AG04450 (cell line): ENCODE measurements around the gene SLC48A1. TPM values are rescaled to one million over a fixed set of nuclear protein-coding genes. Genes with fewer than 3 reads are reported as not detected.

Experiments used
- CTCF ChIA-PET: fragments of 300-600, 350-600 bp; formaldehyde crosslinking; extraction: SDS; loops from one replicate; lab custom pipeline; 2022; ENCODE audit warnings: antibody characterized with exemption, inconsistent platforms; lab: Charles Lee
- POLR2A ChIA-PET: fragments of 350-600 bp; formaldehyde crosslinking; extraction: SDS; loops from one replicate; lab custom pipeline; 2021; ENCODE audit warnings: antibody characterized with exemption, inconsistent platforms; lab: Yijun Ruan, JAX
- DNase-seq: peaks from one replicate; pipeline ENCODE4 v3.0.0-alpha.2; 2011; ENCODE audit warnings: low read depth, low spot score
- H3K27ac ChIP-seq: one replicate; pipeline ENCODE4 v1.5.1; 2012; ENCODE audit warnings: low read depth, low read length, control low read depth
- H3K27me3 ChIP-seq: one replicate; pipeline ENCODE4 v1.6.0; 2012; ENCODE audit warnings: low read length; ENCODE audit not compliant: control insufficient read depth, insufficient read depth
- H3K4me3 ChIP-seq: 2 replicates; pipeline ENCODE4 v1.5.1; 2011; ENCODE audit warnings: mild to moderate bottlenecking, low read depth, low read length, control low read depth
- H3K9me3 ChIP-seq: 2 replicates; pipeline ENCODE4 v1.5.1; 2012; ENCODE audit warnings: low read length; ENCODE audit not compliant: control insufficient read depth, insufficient read depth
- CTCF ChIP-seq: IDR thresholded peaks from 2 replicates; pipeline ENCODE4 v1.5.1; 2011; ENCODE audit warnings: low read depth, low read length, control low read depth, inconsistent platforms
- polyA plus RNA-seq: library from polyadenylated mRNA; depleted of rRNA; stranded (reverse); fragments of >200 nt; gene quantifications from 2 replicates; pipeline ENCODE4 v1.2.3, GENCODE V29; 2011

Gene SLC48A1
- polyA plus RNA-seq, 1 experiment: 7.8 TPM

- Histone ChIP-seq H3K27me3 (peaks cover 36% of the 10 kb centered on the region), H3K27ac (no peak overlapping the region), H3K9me3 (no peaks in the 10 kb centered on the region), H3K4me3 (no peak overlapping the region)
- DNase-seq: no peak
- TF ChIP-seq CTCF: no peak
- ChIA-PET POLR2A (no interaction called here), CTCF (interaction anchor here (0.7 to 5.3 kb wide), 6 partner anchors 12 to 96 kb away, joined by 3 to 116 read pairs (median 77); partner anchors contain the start of gene RAPGEF3)
Measured at GRCh38 chr12:47744778-47745436, 28.1 kb upstream of the SLC48A1 start.

DNA sequence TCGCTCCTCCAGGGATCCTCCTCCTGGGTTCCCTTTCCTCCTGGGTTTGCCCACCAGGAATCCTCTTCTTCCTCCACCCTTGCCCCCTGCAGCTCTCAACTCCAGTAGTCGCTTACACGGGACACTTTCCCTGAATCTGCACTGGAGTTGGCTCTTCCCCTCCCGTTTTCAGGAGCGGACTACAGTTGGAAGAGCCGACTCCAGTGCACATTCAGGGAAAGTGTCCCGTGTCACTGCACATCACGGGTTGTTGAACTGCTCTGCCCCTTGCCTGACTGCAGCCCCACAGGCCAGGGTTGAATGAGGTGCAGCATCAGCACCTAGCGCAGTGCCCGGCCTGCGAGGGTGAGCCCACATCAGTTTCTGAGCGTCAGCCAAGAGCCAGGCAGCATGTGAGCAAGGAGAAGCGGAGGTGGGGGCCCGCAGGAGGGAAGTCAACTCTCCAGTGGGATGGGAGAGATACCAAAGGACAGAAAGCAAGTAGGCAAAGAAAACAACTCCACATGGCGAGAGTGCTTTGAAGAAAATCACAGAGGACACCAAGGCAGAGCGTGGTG, 27.5 kb upstream of the SLC48A1 start:
- no peak overlapping the region for H3K27ac ChIP-seq
- H3K27me3 ChIP-seq: peaks cover 36% of the 10 kb centered on the region
- H3K4me3 ChIP-seq: no peak overlapping the region
- no peak for DNase-seq
- H3K9me3 ChIP-seq: no peaks in the 10 kb centered on the region
- ChIA-PET POLR2A (no interaction called here), CTCF (interaction anchor here (4.8 to 5.3 kb wide), 3 partner anchors 12 to 92 kb away, joined by 76 to 116 read pairs (median 78); partner anchors contain the start of gene RAPGEF3)
- TF ChIP-seq CTCF: no peak

DNA sequence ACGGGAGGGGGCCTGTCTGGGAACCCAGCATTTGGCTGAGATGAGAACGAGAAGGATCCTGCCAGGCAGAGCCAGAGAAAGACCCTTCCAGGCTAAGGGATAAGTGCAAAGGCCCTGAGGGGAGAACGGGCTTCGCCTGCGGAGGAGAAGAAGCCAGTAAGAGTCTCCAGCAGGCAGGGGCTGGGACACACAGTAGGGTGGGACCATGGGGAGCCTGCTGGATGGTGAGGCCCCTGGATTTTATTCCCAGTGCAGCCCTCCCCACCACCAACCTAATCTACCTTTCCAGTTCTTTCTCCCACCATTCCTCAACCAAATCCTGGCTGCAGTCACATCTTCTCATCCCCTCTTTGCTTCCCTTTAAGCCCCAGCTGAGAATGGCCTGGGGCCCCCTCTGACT, 27.0 kb upstream of the SLC48A1 start:
- Histone ChIP-seq H3K9me3 (no peaks in the 10 kb centered on the region), H3K27ac (no peak overlapping the region), H3K27me3 (peaks cover 36% of the 10 kb centered on the region), H3K4me3 (no peak overlapping the region)
- ChIA-PET CTCF (interaction anchor here (1.1 kb wide), 1 partner anchor 21 kb away, joined by 3 read pairs; no protein-coding TSS in a partner anchor), POLR2A (no interaction called here)
- no peak for TF ChIP-seq CTCF
- no peak for DNase-seq

DNA sequence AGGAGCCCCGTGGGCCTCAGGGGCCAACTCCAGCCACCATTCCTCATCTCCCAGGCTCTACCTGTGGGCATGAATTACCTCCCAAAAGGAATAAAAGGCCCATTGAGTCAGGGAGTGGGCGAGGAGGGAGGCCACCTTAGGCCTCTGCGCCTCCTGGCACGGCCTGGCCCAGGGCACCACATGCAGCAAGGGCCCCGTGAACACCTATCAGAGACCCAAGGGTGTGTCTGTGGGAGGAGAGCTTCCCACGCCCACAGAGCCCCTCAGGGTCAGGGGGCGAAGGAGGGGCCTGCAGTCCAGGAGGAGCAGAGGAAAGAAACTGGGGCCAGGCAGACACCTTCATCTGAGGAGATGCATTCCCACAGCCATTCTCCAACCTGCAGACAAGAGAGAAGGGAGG, 26.5 kb upstream of the SLC48A1 start:
- no peak for TF ChIP-seq CTCF

DNA sequence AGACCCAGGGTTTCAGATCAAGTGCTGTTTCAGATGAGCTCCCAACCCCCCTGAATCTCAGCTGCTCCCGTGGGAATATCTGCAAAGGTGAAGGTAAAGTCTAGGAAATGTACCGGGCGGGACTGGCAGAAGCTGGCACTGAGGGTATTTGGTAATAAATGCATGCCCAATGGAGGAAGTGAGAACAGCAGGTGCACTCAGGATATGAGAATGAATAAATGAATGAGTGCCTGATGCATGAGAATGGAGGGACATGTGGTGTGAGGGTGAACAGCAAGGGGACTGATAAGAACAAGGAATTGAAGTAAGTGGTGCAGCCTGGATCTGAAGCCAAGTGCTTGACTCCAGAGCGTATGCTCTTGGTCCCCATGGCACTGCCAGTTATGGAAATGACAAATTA, 25.9 kb upstream of the SLC48A1 start:
- POLR2A ChIA-PET: no interaction called here
- no peak for DNase-seq
- Histone ChIP-seq H3K27me3 (peaks cover 36% of the 10 kb centered on the region), H3K27ac (no peak overlapping the region), H3K9me3 (no peaks in the 10 kb centered on the region), H3K4me3 (no peak overlapping the region)
- CTCF ChIA-PET: interaction anchor here (1.1 kb wide), 1 partner anchor 20 kb away, joined by 3 read pairs; no protein-coding TSS in a partner anchor
- no peak for TF ChIP-seq CTCF

More for the DNA sequence above, 26.5 kb upstream of the SLC48A1 start:
- H3K4me3 ChIP-seq: no peak overlapping the region
- no peaks in the 10 kb centered on the region for H3K9me3 ChIP-seq
- ChIA-PET CTCF (interaction anchor here (1.1 kb wide), 1 partner anchor 21 kb away, joined by 3 read pairs; no protein-coding TSS in a partner anchor), POLR2A (no interaction called here)
- H3K27ac ChIP-seq: no peak overlapping the region
- peaks cover 36% of the 10 kb centered on the region for H3K27me3 ChIP-seq
- no peak for DNase-seq
